DOHH2 (cell line): ENCODE results near the gene NCDN.

ENCODE experiments used
- CTCF ChIP-seq: fragments of 200-600 bp; sonication (generic); IDR thresholded peaks from one replicate; pipeline ENCODE4 v1.5.1; 2014; ENCODE audit warnings: antibody characterized with exemption, mild to moderate bottlenecking, low read depth, low read length; ENCODE audit not compliant: poor library complexity, severe bottlenecking
- EZH2phosphoT487 ChIP-seq: fragments of 200-600 bp; sonication (generic); IDR thresholded peaks from 2 replicates; pipeline ENCODE4 v1.6.1; 2017; ENCODE audit warnings: borderline replicate concordance, mild to moderate bottlenecking, antibody characterized with exemption, low read length, moderate library complexity, mixed read lengths

- TF ChIP-seq CTCF (no peak), EZH2phosphoT487 (no peak)
These were observed 1.8 kb upstream of the NCDN start for GRCh38 chr1:35555601-35556477.
